HL-60/S4 treated with phorbol 12-myristate 13-acetate at 8.2 ng/mL for 4 days and 3 days (cell line): ENCODE data around the gene PIP5K1C.

ENCODE experiments used
- in situ Hi-C: fragments of 300-500 bp; cut with MboI; formaldehyde crosslinking; loops from 2 replicates; pipeline ENCODE4 v1.15.0; 2022; ENCODE audit warnings: low sequenced_read_pairs

PIP5K1C gene

DNA sequence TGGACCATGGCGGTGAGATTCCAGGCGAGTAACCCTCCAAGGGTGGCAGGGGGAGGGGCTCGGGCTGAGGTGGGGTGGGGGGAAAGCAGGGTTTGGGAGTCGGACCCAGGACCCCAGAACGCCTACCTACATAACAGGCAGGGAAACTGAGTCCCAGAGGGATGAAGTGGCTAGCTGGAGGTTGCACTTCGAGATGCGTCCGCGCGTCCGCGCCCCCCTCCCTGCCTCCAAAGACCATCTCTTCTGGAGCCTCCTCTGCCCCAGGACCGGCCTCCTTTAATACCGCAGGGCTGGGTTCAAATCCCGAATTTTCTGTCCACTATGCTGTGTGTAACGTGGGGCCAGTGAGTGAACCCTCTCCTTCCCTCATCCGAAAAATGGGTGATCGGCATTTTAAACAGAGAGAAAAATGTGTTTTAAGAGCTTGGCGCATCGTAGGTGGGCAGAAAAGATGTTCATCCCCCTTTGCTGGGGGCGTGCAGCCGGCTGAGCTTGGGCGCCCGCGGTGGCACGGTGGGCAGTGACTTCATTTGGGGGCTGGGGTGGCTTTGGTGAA, 21.7 kb upstream of the PIP5K1C start:
- in situ Hi-C loops: no loop called here

DNA sequence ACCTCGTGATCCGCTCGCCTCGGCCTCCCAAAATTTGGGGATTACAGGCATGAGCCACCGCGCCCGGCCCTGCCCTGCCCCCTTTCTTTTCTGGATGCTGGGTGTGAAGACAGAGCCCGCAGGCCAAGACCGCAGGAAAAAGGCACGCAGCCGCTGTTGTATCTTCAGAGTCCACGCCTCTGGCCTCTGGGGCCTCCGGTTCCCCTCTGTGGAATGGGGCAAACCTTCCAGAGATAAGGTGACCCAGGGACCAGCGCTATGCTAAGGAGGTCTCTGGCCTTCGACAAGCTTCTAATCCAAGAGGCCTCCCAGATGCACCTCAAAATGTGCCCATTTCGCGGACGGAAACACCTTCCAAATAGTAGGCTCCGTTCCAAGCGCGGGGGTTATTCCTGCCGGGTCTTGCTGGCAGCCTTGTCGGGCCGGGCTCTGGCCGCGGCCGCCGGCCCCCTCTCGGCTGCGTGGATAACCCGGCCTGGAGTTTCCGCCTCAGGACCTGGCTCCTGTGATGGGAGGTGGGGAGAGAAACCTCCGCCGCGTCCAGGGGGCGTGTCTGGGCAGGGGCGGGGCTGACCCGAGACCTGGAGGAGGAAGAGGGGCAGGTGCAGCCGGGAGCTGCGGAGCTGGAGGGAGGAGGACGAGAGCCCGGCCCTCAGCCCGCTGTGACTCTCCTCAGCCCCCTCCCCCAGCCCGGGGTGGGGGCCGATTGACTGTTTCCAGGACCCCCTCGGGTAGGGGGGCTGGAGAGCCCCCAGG, 21.0 kb upstream of the PIP5K1C start:
- in situ Hi-C loops: no loop called here

DNA sequence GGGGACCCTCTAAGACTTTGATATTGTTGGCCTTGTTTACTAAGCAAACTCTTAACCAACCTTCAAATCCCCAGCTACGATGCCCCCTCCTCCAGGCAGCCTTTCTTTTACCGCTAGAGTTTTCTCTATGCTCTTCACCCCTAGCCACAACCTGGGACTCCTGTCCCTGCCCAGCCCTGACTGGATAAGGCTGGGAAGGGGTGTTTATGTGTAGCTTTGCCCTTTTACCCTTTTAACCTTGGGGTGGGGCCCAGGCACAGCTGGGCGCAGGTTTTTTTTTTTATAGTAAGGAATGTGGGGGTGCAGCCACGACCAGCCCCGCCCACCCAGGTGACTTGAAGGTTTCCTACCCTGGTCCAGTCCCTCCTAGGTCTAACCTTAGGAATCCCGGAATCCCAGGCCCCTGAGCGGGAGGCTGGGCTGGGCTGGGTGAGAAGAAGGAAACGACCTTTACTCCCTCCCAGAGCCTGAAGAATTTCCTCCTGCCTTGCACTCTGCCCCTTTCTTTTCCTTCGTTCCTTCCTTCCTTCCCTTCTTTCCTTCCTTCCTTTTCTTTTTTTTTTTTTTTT, 20.2 kb upstream of the PIP5K1C start:
- in situ Hi-C loops: no loop called here

DNA sequence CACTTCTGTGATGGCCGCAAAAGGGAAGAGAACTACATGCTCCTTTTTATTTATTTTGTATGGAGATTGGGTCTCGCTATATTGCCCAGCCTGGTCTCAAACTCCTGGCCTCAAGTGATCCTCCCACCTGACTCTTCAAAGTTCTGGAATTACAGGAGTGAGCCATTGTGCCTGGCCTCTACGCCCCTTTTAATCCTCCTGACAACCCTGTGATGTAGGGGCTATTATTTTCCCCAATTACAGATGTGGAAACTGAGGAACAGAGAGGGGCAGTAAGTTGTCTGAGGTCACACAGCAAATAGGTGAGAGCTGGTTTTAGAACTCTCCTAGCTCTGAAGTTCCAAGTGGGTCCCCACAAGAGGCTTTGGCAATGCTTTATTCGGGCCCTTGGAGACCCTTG, 19.6 kb upstream of the PIP5K1C start:
- in situ Hi-C loops: no loop called here

DNA sequence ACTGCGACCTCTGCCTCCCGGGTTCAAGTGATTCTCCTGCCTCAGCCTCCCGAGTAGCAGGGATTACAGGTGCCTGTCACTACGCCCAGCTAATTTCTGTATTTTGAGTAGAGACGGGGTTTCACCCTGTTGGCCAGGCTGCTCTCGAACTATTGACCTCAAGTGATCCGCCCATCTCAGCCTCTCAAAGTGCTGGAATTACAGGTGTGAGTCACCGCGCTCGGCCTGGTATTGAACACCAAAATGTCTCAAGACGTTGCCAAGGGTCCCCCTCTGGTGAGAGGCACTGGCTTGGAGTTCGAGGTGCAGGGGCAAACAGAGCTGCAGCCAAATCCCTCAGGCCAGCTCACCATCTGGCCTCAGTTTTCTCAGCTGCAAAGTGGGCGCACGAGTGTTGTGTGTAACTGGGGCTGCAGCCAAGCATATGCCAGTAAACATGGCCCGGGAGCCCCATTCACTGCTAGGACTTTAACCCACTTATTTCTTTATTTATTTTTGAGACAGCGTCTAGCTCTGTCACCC, 15.9 kb upstream of the PIP5K1C start:
- in situ Hi-C loops: no loop called here

DNA sequence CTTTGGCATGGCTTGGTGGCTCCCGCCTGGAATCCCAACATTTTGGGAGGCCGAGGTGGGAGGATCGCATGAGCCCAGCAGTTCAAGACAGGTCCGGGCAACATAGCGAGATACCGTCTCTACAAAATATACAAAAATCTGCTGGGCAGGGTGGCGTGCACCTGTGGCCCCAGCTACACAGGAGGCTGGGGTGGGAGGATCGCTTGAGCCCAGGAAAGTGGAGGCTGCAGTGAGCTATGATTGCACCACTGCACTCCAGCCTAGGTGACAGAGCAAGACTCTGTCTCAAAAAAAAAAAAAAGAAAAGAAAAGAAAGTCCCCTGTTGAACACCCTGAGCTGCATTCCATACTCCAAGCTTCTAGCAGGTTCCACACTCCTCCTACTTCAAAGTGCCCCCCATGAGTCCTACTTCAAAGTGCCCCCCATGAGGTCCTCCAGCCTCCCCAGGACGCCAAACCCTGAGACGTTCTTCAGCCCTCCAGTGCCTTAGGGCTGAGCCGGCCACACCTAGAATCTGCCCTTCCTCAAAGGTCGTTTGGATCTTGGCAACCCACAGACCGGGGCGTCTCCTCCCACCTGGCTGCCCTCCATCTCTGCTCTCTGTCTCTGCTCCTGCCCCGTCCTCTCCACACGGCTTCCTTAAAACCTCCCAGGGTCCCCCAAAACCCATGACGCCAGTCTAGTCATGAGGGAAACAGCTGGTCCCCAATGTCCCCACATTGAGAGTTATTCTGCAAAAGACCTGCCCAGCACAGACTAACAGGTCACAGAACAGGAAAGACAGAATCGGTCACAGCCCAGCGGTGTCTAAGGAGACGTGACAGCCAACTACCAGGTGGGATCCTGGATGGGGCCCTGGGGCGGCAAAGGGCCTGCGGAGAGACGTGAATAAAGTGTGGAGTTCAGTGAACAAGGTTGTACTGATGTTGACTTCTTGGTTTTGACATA, 12.7 kb upstream of the PIP5K1C start:
- in situ Hi-C loops: no loop called here

DNA sequence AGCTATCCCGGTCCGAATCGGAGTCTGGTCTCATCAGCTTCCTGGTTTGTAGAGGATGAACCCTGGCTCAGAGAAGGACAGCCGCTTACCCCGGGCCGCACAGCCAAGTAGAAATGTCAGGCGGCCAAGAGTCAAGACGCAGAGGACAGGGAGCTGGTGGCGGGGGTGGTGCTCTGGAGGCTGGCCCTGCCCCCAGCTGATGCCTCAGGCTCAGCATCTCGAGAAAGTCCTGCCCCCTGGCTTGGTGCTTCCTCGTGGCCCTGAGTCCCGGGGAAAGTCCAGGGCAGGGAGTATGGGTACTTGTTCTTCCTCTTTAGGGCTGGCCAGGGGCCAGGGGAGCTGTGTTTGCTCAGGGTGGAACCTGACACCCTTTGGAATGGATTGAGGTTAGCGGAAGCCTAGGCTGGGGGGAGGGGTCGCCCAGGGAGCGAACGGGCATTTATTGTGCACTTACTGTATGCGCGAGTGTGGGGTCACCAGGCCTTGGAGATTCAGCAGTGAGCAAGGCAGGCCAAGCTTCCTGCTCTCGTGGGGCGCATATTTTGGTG, 10.1 kb upstream of the PIP5K1C start:
- in situ Hi-C loops: no loop called here

DNA sequence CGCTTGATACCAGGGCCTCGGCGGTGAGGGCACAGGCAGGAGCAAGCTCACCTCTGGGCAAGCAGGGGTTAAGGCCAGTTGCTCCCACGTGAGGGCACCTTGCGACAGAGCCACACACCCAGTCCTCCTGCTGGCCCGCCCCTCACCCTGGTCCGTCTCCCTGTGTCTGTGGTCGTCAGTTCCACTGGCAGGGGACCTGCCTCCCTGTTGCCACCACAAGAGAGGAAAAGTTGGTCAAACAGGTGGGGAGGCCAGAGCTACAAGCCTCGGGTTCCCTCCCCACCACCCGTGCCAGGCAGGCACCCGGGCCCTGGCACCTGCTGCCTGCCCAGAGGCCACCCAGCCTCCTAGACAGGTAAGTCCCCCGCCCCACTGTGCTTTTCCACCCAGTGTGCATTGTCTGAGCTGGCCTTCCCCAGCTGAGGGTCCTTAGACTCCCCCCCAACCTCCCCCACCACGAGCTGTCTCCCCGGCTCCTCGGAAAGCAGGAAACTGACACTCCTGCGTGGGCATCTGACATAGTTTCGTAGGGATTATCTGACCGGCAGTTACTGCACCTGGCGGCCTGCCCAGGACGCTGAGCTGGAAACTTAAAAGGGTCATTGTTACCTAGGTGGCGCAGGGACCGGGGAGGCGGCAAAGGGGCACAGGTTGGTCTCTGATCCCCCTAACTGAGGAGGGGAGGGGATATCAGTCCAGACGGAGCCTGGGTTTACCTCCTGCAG, 8.1 kb upstream of the PIP5K1C start, which contains the start of gene TJP3:
TSS of gene TJP3 (plus strand) at position 178 of the 725 bp plus-strand sequence. CDS start 20,049 bp downstream, outside the sequence.
- in situ Hi-C loops: no loop called here

DNA sequence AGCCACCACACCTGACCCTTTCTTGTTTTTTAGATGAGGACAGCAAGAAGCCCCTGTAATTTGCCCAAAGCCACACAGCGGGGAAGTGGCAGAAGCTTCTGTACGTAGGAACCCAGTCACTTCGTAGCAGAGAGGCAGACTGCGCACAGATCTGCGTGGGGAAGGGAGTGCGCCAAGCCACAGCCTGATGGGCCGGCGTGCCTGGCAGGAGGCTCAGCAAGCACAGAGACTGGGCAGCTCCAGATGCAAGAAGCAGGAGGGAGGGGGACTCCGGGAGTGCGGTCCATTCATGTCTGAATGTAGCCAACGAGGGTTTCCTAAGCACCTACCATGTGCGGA, 7.6 kb upstream of the PIP5K1C start:
- in situ Hi-C loops: no loop called here

DNA sequence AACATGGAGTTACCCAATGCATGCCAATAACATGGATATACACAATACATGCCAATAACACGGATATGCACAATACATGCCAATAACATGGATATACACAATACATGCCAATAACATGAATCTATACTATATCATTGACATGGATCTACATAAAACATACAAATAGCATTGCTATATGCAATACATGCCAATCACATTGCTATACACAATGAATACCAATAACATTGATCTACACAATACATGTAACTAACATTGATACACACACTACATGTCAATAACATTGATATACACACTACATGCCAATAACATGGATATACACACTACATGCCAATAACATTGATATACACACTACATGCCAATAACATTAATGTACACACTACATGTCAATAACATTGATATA, 932 bp upstream of the PIP5K1C start:
- in situ Hi-C loops: no loop called here

DNA sequence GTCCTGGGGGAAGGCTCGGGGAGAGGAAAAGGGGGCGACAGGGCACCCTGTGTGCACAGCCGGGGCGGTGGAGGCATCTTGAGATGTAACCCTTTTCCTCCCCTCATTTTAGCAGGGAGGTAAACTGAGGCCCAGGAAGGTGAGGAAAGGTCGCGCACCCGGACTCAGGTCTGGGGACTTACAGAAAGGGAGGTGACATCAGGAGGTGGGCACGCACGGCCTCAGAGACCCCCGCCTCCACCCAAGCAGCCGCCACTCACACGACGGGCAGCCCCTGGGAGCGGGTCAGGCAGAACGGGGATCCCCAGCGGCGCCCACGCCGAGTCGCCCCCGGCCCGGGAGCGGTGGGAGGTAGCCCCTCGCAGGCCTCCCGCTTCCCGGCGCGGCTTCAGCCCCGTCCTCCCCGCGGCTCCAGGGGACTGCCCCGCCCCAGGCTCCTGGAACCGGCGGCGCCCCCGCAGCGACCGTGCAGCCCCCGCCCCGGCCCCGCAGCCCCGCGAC, 477 bp downstream of the PIP5K1C start:
- in situ Hi-C loops: no loop called here

DNA sequence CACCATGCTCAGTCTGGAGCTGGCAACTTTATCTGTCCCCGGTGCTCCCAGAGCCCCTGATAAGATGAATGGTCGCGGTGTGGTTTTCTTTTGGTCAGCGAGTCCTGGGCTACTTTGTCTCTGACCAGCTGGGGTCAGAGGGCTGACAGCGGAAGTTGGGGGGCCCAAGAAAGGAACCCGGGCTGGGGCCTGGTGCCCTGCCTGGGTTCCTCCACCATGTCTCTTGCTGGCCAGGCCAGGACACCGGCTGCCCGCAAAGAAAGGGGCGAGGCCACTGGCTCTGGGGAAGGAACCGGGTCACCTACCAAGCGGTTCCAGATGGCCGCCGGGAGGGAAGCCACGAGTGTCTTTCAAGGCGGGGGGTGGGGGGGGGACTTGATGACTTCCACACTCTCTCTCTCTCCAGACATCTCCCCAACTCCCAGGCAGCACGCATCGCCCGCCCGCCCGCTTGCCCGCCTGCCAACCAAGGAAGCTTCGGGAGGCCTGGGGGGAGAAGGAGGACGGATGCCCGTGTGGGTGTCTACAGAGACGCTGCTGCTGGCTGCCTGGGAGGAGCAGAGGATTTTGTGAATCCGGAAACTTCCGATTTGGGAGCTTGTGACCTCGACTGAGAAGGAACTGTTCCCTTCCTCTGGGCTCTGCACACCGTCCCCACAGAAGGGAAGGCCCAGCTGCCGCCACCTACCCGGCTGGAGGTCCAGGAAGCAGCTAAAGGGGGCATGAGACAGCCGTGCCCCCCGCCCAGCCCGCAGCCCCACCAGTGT, 1.1 kb downstream of the PIP5K1C start:
- in situ Hi-C loops: no loop called here

DNA sequence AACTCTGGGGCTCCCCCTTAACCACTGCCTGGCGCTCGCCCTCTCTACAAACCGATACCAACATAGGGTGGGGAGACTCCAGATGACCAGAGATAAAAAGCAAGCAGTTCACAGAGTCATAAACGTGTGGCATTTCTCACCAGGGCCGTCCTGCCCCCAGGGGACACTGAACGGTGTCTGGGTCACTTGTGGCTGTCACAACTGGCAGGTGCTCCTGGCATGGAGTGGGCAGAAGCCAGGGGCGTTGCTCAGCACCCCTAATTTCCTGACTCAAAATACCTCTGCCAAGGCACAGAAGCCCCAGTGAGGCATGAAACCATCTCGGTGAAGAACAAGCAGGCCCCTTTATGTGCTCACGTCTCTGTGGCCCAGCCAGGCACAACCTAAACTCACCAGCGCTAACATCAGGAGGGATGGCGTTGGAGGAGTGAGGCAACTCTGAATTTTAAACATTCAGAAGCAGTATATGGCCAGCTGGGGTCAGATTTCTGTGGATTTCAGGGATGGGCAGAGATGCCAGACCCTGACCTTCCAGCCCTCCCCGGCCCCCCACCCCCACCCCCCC, 1.8 kb downstream of the PIP5K1C start:
- in situ Hi-C loops: no loop called here

DNA sequence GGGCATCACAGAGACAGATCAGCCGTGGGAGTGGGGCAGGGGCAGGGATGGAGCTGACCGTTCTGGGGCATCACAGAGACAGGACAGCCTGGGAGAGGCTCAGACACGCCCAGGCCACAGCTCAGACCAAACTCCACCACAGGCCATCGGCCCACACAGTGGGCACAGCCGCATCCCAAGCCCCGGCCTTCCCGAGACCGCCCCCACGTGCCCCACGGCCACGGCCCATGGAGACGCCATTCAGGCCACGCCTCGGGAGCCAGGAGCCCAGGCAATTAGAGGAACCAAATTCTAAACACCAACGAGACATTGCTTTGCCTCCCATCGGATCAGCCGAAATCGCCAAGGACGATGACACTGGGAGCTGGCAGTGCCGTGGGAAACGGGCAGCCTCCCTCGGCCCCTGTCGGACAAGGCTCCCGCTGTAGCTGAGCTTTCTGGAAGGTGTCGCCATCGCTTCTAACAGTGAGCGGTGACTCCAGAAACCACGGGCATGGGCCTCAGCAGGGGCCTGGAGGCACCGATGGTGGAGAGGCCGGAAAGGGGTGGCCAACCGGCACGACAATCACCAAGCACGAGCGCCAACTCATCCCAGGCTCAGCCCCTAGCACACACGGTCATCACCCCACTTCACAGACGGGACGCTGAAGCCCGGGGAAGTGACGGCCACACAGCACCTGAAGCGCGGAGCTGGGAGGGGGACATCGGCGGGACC, 2.4 kb downstream of the PIP5K1C start:
- in situ Hi-C loops: no loop called here

DNA sequence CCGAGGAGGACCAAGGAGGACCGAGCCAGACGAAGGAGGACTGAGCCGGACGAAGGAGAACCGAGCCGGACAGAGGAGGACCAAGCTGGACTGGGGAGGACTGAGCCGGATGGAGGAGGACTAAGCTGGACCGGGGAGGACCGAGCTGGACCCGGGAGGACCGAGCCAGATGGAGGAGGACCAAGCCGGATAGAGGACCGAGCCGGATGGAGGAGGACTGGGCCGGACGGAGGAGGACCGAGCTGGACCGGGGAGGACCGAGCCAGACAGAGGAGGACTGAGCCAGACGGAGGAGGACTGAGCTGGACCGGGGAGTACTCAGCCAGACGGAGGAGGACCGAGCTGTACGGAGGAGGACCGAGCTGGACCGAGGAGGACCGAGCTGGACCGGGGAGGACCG, 3.2 kb downstream of the PIP5K1C start:
- in situ Hi-C loops: no loop called here

DNA sequence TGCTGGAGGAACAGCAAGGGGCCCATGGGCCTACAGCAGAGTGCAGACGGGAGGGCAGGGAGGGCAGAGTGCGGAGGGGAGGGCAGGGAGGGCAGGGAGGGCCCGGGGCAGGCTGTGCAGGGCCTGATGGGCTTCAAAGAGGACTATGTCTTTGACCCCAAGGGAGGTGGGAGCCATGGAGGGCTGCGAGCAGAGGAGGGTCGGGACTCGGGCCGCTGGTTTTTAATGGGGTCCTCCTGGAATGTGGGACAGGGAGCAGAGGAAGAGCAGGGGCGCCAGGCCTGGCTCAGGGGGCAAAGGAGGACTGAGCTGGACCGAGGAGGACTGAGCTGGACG, 3.6 kb downstream of the PIP5K1C start:
- in situ Hi-C loops: no loop called here

DNA sequence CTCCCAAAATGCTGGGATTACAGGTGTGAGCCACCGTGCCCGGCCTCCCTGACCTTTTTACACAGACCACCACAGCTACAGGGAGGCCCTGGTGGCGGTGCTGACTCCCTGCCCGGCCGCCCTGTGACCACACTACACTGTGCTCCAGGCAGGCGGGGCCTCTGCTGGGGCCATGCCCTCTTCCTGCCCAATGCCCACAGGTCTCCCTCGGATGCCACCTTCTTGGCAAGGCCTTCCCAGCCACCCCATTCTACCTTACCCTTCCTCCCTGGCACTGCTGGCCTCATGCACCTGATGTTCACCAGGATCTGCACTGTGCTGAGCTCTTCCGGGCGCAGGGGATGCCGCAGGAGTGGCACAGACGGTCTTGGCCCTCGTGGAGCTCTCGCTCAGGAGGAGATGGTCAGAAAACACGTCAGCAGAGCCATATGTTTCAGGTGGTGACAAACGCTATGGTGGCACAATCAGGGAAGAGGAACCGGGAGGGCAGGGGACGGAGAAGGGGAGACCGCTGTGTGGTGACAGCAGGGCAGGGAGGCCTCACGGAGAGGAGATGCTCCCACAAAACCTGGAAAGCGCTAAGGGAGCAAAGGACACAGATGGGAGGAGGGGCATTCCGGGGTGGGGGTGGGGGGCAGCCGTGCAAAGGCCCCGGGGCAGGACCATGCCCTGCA, 4.1 kb downstream of the PIP5K1C start:
- in situ Hi-C loops: no loop called here
